Memory B cell (primary cell): Measurements from ENCODE around the gene LRRFIP1.

Experiments used
- ATAC-seq: fragments of 150-1000 bp; cut with Tn5 transposase; 2 replicates; pipeline ENCODE4 v1.10.0; 2021; ENCODE audit warnings: low read depth, mild to moderate bottlenecking, moderate library complexity
- DNase-seq, 2 donors: peaks; one replicate each; pipeline ENCODE4 v3.0.0; 2022; ENCODE audit warnings: low spot score in 2 of 2
- H3K27ac Mint-ChIP-seq: one replicate; pipeline ENCODE4 v1.8.0; 2022; ENCODE audit warnings: mild to moderate bottlenecking, moderate library complexity, mixed read lengths
- H3K27me3 Mint-ChIP-seq: one replicate; pipeline ENCODE4 v1.8.0; 2022; ENCODE audit warnings: mixed read lengths
- H3K36me3 Mint-ChIP-seq: one replicate; pipeline ENCODE4 v1.8.0; 2022; ENCODE audit warnings: mild to moderate bottlenecking, mixed read lengths
- H3K4me1 Mint-ChIP-seq: one replicate; pipeline ENCODE4 v1.8.0; 2022; ENCODE audit warnings: mixed read lengths
- H3K4me3 Mint-ChIP-seq: one replicate; pipeline ENCODE4 v1.8.0; 2022; ENCODE audit warnings: mild to moderate bottlenecking, moderate library complexity, mixed read lengths
- H3K9me3 Mint-ChIP-seq: one replicate; pipeline ENCODE4 v1.8.0; 2022; ENCODE audit warnings: mixed read lengths

The LRRFIP1 gene, protein sequence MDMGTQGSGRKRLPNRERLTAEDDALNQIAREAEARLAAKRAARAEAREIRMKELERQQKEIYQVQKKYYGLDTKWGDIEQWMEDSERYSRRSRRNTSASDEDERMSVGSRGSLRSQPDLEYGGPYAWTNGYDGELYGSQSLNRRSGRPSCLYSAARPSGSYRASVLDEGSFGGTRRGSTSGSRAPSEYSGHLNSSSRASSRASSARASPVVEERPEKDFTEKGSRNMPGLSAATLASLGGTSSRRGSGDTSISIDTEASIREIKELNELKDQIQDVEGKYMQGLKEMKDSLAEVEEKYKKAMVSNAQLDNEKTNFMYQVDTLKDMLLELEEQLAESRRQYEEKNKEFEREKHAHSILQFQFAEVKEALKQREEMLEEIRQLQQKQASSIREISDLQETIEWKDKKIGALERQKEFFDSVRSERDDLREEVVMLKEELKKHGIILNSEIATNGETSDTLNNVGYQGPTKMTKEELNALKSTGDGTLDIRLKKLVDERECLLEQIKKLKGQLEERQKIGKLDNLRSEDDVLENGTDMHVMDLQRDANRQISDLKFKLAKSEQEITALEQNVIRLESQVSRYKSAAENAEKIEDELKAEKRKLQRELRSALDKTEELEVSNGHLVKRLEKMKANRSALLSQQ

DNA sequence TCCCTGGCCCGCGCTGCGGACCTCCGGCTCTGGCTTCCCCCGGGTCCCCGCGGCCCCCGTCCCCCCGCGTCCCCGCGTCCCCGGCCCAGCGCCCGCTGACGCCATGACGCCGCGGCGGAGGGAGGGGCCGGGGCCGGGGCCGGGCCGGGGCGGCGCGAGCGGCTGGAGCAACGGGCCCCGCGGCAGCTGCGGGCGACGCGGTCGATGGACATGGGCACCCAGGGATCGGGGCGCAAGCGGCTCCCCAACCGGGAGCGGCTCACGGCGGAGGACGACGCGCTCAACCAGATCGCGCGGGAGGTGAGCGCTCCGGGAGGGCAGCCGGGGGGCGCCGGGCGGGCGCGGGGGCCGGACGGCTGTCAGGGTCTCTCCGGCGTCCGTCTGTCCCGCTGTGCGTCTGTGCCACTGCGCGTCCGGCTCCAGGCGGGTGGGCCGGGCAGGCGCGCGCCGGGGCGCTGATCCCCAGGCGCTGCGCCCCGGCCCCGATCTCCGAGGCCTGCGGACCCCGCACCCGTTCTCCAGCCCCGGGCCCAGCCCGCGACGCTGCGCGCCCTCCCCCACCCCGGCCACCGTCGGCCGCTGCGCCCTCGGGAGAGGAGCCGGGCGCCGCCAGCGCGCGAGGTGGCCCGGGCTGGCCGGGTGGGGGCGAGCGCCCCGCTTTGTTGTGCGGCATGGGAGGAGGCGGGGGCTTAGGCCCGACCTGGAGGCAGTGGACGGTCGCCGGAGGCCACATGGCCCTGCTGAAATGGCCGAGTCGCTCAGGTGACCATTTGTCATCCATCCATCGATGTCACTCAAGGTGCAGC is at the start of gene LRRFIP1:
LRRFIP1 (plus strand) TSS at position 147 of the 806 bp plus-strand sequence; CDS start at position 205, 58 bp downstream.
- Mint-ChIP-seq H3K27ac (no peak within 1 kb of the TSS), H3K36me3 (no peaks in the 10 kb centered on the region), H3K4me1 (peaks cover 11% of the 10 kb centered on the region), H3K4me3 (peak within 1 kb of the TSS; percentile 76), H3K9me3 (no peaks in the 10 kb centered on the region), H3K27me3 (peaks cover 31% of the 10 kb centered on the region)
- peak; percentile 50 for ATAC-seq
- DNase-seq, result no peak

DNA sequence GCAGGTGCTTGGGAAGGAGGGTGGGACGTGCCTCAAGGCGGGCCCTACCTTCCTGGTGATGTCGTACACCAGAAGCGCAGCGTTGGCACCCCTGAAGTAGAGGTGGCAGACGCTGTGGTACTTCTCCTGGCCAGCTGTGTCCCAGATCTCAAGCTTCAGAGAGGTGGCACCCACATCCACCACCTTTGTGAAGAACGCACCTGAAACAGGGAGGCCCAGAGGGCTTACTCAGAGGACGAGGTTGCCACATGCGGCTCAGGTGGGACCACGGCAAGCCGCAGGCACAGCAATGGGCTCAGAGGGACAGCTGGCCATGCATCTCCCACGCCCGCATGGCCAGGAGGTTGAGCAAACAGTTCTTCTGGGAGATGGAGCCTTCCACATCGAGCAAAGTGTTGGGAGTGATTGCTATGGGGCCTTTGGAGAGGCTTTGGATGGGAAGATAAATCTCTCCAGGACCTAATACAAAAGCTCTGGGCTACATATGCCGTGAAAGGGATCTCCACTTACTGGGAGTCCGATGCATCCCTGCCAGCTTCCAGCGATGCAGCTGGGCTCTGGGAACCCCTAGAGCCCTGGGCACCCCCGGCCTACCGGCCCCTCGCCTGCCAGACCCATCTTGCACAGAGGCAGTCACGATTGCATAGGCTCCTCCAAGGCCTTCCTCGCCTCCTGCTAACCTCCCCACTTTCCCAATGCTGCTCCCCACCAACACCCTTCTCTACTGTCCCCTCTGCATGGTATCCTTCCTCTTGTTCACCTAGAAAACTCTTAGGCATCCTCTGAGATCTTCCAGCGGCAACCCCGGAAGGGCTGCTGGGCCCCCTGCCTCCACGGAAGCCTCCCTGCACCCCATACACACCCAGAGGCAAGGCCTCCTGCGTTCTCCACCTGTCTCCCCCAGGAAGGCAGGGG is 49.2 kb upstream of the LRRFIP1 start:
- peaks cover 15% of the 10 kb centered on the region for H3K27me3 Mint-ChIP-seq
- ATAC-seq (no peak), DNase-seq (no peak)
- no peak overlapping the region for H3K4me3 Mint-ChIP-seq
- no peaks in the 10 kb centered on the region for H3K9me3 Mint-ChIP-seq
- no peak overlapping the region for H3K27ac Mint-ChIP-seq
- H3K4me1 Mint-ChIP-seq, result no peaks in the 10 kb centered on the region
- H3K36me3 Mint-ChIP-seq, result no peaks in the 10 kb centered on the region

DNA sequence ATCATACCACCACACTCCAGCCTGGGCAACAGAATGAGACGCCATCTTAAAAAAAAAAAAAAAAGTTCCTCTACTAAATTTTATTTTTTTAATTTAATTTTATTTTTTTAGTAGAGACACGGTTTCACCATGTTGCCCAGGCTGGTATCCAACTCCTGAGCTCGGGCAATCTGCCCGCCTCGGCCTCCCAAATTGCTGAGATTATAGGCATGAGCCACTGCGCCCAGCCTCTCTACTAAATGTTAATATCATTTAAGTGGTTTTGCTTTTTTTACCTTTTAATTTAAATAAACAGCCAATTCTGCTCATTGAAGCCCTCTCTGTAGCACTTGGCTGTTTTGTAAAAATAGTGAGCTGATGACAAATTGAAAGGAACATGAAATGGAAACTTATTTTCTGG is 46.1 kb upstream of the LRRFIP1 start:
- Mint-ChIP-seq H3K36me3 (no peaks in the 10 kb centered on the region), H3K27me3 (peaks cover 11% of the 10 kb centered on the region), H3K27ac (no peak overlapping the region), H3K4me3 (no peak overlapping the region), H3K4me1 (no peaks in the 10 kb centered on the region), H3K9me3 (no peaks in the 10 kb centered on the region)
- no peak for ATAC-seq
- DNase-seq, result no peak

DNA sequence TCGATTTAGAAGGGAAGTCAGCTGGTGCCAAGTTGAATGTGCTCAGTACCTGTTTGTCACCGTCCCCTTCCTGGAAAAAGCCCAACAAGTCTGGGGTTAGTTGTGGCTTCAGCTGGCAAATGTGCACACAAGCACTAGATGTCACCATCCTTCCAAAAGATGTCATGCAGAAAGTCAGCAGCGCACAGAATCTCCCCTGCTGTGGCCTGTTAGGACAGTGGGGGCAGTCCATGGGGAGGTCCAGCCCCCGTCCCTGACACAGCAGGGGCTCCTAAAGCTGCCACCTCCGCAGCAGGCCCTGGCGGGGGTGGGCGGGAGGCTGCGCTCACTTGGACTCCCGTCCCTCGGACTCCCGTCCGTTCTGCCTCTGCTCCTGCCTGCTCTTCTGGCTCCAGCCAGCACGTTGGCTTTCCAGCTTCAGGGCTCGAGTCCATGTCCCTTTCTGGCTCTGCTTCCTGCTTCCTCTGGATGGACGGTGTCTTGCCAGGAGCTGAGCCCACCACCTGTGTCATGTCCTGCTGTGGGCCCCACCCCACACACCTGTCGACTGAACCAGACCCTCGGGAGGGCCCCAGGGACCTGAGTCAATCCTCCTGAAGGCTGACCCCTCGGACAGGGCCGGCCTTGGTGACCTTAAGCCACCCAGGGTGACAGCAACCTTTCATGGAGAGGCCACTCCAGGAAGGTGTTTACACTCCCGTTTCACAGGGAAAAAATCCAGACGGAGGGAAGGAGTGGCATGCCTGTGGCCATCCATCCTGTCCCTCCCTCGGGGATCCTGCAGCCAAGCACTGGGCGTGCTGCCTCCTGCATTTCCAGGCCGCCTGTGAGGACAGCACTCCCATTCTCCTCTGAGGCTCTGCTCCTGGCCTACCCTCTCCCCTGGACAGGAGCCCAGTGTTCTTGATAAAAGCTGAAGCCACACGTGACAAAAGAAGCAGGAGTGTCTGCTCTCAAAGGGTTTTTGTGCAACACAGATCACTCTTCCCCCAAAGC is 45.3 kb upstream of the LRRFIP1 start:
- H3K4me3 Mint-ChIP-seq, result no peak overlapping the region
- DNase-seq (peak in 1 of 2 donors; percentile 21), ATAC-seq (peak; percentile 80)
- H3K27me3 Mint-ChIP-seq, result peaks cover 6% of the 10 kb centered on the region
- no peak overlapping the region for H3K27ac Mint-ChIP-seq
- no peaks in the 10 kb centered on the region for H3K4me1 Mint-ChIP-seq
- H3K36me3 Mint-ChIP-seq, result no peaks in the 10 kb centered on the region
- H3K9me3 Mint-ChIP-seq, result no peaks in the 10 kb centered on the region

DNA sequence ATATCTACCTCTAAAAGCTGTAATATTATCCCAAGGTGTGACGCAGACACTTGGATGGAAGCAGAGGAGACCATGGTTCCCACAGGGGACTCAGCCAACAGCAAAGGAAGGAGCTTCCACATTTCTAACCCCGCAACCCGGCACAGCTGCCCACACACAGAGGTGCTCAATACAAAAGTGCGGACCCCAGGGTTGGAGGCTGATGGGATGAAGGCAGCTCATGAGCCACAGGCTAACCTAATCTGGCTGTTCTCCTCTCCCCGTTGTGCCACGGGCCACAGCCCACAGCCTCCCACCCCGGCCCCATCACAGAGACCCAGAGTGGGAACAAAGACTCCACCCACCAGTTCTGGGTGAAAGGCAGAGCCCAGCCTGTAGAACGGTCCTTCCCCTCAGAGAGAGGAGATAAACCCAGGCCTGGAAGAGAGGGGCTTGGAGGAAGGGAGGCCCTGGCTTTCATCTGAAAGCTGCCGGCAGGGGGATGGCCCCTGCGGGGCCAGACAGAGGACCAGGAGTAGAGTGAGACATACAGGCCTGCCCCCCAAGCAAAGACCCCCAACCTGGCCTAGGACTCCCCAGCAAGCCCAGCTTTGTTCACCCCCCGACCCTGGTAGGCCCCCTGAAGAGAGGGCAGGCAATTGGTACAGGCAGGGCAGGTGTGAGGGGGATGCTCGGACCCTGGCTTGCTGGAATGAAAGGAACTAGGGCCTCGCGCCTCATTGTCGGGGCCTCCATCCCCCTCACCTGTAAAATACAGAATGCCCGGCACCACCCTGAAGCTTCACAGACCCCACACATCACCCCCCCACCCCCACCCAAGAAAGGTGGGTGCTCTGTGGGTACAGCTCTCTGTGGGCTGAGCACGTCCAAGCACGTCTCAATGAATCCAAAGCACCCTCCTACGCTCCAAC is 43.7 kb upstream of the LRRFIP1 start:
- H3K9me3 Mint-ChIP-seq, result no peaks in the 10 kb centered on the region
- peaks cover 2% of the 10 kb centered on the region for H3K27me3 Mint-ChIP-seq
- DNase-seq, result no peak
- no peak overlapping the region for H3K27ac Mint-ChIP-seq
- no peak for ATAC-seq
- H3K4me1 Mint-ChIP-seq, result no peaks in the 10 kb centered on the region
- H3K36me3 Mint-ChIP-seq, result no peaks in the 10 kb centered on the region
- no peak overlapping the region for H3K4me3 Mint-ChIP-seq

DNA sequence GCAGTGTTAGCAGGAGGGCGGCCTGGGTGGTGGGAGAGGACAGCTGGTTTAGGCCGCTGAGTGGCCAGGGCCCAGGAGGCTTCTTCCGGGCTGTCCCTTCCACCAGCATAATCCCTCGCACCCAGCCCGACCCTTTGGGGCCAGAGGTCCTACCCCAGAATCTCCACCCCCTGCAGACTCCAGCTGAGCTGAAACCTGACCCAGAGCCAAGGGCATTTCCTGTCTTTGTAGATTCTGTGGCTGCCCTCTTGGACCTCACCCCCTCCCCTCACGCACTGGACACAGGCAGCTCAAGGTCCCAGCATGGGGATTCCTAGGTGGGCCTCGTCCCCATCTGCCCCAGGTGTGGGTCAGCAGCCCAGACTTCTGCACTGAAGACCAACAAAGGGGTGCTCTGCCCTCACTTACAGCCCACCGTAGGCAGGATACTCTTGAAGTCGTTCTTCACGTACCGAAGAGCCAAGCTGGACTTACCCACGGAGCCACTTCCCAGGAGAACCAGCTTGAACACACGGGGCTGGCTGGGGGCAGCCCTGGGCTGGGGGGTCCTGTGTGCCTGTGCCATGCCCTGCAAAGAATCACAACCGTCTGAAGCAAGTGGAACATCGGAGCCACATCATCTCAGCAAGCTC is 41.7 kb upstream of the LRRFIP1 start:
- Mint-ChIP-seq H3K9me3 (no peaks in the 10 kb centered on the region), H3K36me3 (no peaks in the 10 kb centered on the region), H3K4me3 (no peak overlapping the region), H3K27ac (no peak overlapping the region), H3K4me1 (no peaks in the 10 kb centered on the region), H3K27me3 (no peaks in the 10 kb centered on the region)
- no peak for ATAC-seq
- DNase-seq, result no peak

DNA sequence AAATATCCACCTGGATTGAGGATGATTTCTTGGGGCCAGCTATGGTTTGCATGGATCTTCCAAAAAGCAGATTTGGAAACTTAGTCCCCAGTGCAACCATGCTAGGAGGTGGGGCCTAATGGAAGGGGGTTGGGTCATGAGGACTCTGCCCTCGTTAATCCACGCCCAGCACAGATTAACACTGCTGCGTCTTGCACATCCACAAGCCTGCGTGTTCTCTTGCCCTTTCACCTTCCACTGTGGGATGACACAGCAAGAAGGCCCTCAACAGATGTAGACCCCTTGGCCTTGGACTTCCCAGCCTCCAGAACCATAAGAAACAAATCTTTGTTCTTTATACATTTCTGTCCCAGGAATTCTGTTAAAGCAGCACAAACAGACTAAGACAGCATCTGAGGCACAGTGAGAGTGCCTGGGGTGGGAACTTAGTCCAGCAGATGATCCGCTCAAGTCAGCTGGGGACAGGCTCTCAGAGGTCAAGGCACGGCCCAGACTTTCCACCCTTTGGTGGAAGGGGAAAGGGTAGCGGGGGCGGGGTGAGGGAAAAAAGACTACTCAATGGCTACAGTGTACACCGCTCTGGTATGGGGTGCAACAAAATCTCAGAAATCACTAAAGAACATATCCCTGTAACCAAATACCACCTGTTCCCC is 39.2 kb upstream of the LRRFIP1 start:
- Mint-ChIP-seq H3K4me3 (no peak overlapping the region), H3K27me3 (no peaks in the 10 kb centered on the region), H3K36me3 (no peaks in the 10 kb centered on the region), H3K4me1 (peaks cover 8% of the 10 kb centered on the region), H3K9me3 (no peaks in the 10 kb centered on the region), H3K27ac (no peak overlapping the region)
- ATAC-seq, result no peak
- no peak for DNase-seq

DNA sequence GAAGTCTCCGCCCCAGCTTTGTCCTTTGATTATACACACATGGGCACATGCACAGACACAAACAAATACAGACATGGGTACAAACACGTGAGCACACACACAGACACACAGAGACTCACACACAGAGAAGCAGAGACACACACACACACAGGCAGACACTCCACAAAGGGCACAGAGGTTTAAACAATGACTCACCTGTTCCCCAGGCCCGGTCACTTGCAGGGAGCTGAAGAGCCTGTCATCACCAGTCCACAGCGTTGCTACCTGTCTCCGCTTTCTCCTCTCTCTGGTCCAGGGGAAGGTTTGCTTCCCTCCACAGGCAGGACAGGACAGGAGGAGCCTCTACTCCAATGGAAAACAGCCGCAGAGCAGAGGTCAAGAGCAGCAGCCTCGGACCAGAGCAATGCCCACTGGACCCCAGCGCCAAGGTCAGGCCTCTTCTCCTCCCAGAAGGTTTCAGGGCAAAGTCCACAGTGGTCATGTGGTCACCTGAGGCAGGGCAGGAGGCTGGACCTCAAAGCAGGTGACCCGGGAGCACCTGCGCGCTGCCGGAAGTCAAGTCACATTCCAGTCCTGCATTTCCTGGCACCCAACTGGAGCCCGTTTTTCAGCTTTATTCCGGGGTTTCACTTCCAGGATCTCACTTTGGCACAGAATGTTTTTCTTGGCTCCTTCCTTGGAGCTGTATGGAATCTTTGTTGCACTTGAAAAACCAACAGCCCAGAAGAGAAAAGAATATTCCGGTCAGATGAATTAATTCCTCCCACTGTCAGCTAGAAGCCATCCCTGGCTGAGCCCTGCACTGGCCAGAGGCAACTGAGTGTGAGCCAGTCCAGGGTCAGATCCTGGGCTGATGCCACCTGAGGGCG is 36.9 kb upstream of the LRRFIP1 start, which contains the start of gene RAB17:
RAB17 (minus strand) TSS at position 463 of the 869 bp plus-strand sequence. CDS start 4,580 bp downstream, outside the sequence.
- Mint-ChIP-seq H3K36me3 (no peaks in the 10 kb centered on the region), H3K9me3 (no peaks in the 10 kb centered on the region), H3K27ac (no peak within 1 kb of the TSS), H3K27me3 (no peaks in the 10 kb centered on the region), H3K4me1 (peaks cover 11% of the 10 kb centered on the region), H3K4me3 (no peak within 1 kb of the TSS)
- no peak for ATAC-seq
- no peak for DNase-seq

DNA sequence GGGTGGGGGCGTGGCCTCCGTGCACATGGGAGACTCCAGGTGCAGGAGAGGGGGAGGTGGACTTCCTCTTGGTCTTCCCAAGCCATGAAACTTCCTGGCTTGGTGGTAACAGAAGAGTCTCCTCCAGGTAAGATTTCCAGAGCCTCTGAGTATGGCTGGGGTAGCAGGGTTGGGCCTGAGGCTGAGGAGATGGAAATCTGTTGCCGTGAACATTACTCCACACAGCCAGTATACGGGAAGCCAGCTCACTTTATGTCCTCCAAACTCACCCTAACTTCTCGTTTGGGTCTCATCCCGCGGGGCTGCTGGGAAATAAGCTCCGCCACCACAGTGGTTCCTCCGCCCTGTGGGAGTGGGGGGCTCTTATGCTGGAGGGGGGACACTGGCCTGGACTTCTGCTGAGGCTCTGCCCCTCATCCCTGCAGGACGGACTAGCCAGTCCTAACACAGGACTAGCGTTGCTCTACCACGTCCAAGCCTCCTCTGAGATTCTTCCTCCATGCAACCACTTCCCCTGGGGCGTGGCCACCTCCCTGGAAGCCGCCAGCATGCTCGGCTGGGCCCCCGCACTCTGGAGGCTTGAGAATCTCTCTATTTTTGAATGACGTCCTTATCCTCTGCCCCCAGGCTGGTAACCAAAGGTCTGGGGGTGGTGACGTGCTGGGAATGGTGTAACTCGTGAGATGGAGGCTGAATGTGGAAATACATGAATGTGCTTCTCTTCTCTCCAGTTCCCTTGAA is 36.1 kb upstream of the LRRFIP1 start:
- no peak for DNase-seq
- Mint-ChIP-seq H3K27me3 (no peaks in the 10 kb centered on the region), H3K27ac (no peak overlapping the region), H3K4me1 (peaks cover 11% of the 10 kb centered on the region), H3K36me3 (no peaks in the 10 kb centered on the region), H3K9me3 (no peaks in the 10 kb centered on the region), H3K4me3 (no peak overlapping the region)
- peak; percentile 37 for ATAC-seq

DNA sequence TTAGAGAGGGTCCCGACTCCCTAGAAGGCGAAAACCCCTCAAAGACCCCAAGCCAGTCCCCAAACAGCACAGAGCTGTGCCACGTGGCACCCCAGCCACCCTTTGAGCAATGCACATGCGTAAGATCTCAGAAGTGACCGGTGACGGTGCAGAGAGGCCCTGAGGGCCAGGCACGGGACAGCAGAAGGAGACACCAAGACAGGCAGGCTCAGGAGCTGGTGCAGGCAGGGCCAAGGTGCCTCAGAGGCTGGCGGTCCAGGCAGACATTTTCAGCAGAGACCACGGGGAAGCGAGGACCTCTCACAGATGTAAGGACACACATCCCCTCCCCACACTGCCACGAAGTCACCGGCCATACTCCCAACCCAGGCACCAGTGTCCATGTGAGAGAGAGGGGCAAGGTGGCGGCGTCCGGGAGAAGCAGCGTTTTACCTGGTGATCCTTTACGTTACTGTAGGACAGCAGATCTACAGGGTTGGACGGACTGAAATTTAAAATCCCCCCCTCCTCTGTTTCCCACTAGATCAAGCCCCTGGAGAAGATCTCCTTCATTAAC is 34.9 kb upstream of the LRRFIP1 start:
- H3K36me3 Mint-ChIP-seq, result no peaks in the 10 kb centered on the region

More for the DNA sequence above, 34.9 kb upstream of the LRRFIP1 start:
- ATAC-seq (no peak), DNase-seq (no peak)
- Mint-ChIP-seq H3K27ac (no peak overlapping the region), H3K4me3 (no peak overlapping the region), H3K4me1 (peaks cover 11% of the 10 kb centered on the region), H3K27me3 (no peaks in the 10 kb centered on the region), H3K9me3 (no peaks in the 10 kb centered on the region)
